Measurements from ENCODE around the gene CLBA1.
A peak's percentile ranks its signal among the peaks of the same experiment; 100 is the strongest.
"Not testable (repeated sequence)": the region's sequence is repeated elsewhere in the genome, so short reads cannot be mapped to it uniquely, and the experiment has no call there.

CLBA1 gene

GRCh38 chr14:104985675-104986486 lies at the start of gene CLBA1:
Gene CLBA1, plus strand, starts transcription at chr14:104985788. Its CDS starts 644 bp downstream, at chr14:104986432.
- DNase-seq: peak; percentile 74

DNA sequence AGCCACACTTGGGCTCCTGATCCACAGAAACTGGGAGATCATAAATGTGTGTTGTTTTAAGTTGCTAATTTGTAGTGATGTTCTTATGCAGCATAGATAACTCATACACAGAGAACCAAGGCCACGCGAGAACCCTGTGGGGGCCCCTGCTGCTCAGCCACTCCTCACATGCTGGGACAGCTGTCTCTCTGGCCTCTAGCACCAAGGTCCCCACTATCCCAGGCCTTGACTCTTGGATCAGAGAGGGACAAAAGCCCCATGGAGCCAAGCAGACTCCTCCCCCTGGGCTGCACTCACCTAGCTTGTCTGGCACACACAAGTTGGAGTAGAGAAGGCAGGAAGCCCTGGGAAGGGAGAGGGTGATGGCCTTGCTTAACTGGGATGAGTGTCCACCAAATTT lies 49.6 kb upstream of the CLBA1 start:
- no peak for DNase-seq

DNA sequence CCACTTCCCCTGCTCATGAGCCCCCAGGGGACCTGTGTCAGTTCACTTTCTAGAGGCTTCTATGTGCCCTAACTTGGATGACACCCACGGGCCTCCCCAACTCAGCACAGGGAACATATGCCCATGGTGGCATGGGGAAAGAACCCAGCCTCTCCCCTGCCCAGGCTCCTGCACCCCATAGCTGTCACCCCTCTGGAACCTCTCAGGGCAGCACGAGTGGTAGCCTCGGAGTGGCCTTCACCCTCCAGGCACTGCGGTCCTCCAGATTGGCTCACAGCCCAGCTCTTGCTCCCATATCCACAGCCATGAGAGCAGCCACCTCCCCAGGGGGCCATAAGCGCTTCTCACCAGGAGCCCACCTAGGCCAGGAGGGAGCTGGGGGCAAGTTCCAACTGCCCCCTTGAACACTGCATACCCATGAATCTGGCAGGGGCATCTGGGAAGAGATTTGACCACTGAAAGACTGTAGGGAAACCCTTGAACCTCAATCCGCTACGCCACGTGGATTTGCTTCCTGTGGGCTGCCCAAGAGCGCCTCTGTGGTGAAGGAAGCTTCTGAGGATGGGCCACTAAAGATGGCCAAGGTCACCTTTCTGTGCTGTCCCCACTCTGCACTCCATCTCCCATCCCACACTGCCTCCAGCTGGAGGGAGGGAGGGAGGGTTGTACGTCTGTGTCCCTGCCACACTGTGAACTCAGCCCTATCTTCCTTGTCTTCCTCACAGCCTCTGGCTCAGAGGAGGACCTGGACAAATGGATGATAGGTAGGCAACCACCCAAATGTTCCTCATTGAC lies 49.0 kb upstream of the CLBA1 start:
- no peak for DNase-seq

DNA sequence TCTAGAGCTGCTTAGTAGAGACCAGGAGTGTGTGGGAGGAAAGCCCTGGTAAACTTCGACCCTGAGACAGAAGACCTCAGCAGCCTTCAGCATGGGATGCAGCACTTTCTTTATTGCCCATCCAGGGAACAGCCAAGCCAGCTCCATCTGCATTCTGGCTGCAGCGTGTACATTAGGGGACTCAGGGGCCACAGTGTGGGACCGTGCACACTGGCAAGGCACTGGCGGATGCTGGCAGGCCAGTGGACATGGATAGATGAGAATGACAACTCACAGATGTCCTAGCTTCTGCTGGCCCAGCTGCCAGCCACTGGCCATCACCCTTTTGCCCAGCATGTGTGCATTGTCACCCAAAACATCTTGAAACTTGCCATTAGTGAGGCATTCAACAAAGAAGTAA lies 48.4 kb upstream of the CLBA1 start:
- DNase-seq: no peak

GRCh38 chr14:104937694-104938365 lies 47.8 kb upstream of the CLBA1 start:
- no peak for DNase-seq

DNA sequence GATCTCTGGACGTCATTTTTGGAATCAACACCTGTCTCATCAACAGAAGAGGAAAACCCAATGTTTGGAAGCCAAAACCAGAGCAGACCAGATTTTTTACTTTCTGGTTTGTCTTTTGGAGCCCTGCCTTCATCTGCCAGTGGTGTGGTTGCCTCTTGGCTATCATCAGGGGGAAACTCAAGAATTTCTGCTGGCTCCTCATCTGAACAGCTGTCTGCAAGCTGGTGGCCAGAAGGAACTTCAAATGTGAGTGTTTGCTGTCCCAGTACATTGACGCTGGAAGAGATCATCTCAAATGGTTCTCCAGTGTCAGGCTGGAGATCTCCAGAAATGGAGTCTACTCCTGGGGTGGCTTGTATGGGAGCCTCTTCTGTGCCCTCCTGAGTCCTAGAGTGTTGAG lies 47.2 kb upstream of the CLBA1 start:
- DNase-seq: no peak

DNA sequence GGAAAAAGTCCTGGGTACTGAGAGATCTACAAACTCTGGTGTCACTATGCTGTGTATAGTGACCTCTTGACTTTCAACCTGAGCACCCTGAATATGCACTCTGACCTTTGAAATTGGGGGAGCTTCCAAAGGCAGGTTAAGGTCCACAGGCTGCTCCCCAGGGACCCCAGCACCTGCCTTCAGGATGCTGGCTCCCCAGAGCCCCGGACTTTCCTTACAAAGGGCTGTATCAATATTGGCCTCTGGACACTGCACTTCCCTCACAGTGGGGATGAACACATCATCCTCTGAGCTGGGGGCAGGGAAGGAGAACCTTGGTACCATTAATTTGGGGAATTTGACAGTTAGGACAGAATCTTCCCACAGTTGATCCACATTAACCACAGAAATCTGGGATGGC lies 46.6 kb upstream of the CLBA1 start:
- DNase-seq: no peak

DNA sequence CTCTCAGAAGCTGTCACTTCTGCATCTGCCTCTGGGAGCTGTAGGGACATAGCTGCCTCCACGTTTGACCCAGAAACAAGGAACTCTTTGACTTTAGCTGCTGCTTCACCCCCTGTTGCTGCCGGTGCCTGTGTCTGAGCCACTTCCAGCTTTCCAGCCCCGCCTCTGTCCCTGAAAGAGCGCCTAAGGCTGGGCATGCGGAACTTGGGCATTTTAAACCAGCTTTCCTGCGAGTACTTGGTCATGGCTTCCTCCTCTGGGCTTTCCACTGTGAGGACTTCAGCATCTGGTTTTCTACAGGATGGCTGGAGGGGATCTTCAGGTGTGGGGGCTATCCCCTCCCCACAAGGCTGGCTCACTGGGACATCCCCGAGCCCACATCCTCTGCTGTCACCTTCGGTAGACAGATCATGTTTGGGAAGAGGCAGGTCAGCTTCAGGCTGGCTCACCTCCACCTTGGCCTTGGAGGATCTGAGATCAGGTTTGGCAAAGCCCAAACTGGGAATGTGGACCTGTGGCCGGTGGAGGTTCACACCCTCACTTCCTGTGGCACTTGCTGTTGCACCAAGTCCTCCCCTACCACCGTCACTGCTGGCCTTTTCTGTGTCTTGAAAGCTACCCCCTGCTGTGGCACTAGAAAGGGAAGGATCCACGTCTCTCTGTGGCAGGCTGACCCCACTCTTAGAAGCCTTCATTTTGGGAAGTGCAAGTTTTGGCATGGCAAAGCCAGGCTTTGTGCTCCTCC lies 45.8 kb upstream of the CLBA1 start:
- no peak for DNase-seq

DNA sequence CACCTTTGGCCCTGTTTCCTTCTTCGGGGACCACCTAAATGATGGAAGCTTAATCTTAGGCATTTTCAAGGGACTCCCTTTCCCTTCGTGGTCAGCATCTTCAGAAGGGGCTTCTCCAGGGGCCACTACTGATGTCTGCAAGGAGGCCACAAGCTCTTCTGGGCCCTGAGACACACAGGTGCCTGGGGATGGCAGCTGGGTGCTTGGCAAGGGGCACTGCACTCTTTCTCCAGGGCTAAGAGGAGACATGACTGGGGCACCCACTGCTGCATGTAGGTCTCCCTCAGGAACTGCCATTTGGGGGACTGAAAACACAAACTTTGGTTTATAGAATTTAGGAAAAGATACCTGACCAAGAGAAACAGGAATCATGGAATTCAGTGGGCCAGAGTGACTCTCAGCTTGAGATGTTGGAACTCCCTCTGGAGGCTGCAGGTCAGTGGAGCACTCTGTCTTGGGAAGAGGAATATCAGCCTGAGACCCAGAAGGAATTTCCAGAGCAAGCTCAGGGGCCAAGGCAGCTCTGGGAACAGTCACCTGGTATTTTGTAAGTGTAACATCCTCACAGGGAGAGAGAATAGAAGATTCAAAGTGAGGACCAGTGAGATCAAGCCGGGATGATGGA lies 45.0 kb upstream of the CLBA1 start:
- DNase-seq: no peak

DNA sequence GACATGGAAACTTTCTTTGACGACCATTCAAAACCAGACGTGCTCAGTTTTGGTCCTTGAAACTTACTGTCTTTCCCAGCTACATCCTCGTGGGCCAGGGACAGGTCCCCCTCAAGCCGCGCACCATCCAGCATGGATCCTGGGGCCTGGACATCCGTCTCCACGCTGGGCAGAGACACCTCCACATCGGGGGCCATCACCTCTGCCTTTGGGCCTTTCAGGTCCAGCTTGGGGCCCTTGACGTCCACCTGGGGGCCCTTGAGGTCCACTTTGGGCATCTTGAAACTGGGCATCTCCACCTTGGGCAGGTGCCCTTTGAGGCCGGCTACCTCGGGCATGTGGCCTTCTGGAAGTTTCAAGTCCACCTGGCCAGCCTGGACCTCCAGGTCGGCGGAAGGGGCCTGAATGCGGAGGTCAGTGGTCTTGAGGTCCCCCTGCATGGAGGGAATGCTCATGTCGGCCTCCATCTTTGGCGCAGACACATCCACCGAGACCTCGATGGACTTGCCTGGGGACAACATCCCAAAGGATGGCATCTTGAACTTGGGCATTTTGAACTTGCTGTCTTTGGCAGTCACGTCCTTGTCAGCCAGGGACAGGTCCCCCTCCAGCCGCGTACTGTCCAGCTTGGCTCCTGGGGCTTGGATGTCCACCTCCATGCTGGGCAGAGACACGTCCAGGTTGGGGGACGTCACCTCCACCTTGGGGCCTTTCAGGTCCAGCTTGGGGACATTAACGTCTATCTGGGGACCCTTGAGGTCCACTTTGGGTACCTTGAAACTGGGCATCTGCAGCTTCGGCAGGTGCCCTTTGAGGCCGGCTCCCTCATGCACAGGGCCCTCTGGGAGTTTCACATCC lies 43.9 kb upstream of the CLBA1 start:
- no peak for DNase-seq

DNA sequence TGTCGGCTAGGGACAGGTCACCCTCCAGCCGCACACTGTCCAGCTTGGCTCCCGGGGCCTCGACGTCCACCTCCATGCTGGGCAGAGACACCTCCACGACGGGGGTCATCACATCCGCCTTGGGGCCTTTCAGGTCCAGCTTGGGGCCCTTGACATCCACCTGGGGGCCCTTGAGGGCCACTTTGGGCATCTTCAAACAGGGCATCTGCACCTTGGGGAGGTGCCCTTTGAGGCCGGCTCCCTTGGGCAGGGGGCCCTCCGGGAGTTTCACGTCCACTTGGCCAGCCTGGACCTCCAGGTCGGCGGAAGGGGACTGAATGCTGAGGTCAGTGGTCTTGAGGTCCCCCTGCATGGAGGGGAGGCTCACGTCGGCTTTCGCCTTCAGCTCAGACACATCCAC lies 43.0 kb upstream of the CLBA1 start:
- DNase-seq: no peak

DNA sequence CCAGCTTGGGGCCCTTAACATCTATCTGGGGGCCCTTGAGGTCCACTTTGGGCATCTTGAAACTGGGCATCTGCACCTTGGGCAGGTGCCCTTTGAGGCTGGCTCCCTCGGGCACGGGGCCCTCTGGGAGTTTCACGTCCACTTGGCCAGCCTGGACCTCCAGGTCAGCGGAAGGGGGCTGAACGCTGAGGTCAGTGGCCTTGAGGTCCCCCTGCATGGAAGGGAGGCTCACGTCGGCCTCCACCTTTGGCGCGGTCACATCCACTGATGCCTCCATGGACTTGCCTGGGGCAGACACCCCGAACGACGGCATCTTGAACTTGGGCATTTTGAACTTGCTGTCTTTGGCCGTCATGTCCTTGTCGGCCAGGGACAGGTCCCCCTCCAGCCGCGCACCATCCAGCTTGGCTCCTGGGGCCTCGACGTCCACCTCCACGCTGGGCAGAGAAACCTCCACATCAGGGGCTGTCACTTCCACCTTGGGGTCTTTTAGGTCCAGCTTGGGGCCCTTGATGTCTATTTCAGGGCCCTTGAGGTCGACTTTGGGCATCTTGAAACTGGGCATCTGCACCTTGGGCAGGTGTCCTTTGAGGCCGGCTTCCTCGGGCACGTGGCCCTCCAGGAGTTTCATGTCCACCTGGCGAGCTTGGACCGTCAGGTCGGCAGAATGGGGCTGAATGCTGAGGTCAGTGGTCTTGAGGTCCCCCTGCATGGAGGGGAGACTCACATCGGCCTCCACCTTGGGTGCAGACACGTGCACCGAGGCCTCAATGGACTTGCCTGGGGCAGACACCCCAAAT lies 42.2 kb upstream of the CLBA1 start:
- not testable (repeated sequence) for DNase-seq

DNA sequence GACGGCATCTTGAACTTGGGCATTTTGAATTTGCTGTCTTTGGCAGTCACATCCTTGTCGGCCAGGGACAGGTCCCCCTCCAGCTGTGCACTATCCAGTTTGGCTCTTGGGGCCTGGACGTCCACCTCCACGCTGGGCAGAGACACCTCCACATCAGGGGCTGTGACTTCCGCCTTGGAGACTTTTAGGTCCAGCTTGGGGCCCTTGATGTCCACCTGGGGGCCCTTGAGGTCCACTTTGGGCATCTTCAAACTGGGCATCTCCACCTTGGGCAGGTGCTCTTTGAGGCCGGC lies 41.6 kb upstream of the CLBA1 start:
- DNase-seq: not testable (repeated sequence)

DNA sequence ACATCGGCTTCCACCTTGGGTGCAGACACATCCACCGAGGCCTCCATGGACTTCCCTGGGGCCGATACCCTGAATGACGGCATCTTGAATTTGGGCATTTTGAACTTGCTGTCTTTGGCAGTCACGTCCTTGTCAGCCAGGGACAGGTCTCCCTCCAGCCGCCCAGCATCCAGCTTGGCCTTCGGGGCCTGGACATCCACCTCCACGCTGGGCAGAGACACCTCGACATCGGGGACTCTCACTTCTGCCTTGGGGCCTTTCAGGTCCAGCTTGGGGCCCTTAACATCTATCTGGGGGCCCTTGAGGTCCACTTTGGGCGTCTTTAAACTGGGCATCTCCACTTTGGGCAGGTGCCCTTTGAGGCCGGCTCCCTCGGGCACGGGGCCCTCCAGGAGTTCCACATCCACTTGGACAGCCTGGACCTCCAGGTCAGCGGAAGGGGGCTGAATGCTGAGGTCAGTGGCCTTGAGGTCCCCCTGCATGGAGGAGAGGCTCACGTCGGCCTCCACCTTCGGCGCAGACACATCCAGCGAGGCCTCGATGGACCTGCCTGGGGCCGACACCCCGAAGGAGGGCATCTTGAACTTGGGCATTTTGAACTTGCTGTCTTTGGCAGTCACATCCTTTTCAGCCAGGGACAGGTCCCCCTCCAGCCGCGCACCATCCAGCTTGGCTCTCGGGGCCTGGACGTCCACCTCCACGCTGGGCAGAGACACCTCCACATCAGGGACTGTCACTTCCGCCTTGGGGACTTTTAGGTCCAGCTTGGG lies 41.0 kb upstream of the CLBA1 start:
- not testable (repeated sequence) for DNase-seq

- not testable (repeated sequence) for DNase-seq
These were observed 40.3 kb upstream of the CLBA1 start for GRCh38 chr14:104945266-104945665.

- DNase-seq: not testable (repeated sequence)
These were observed 39.3 kb upstream of the CLBA1 start for GRCh38 chr14:104945986-104946965.

DNA sequence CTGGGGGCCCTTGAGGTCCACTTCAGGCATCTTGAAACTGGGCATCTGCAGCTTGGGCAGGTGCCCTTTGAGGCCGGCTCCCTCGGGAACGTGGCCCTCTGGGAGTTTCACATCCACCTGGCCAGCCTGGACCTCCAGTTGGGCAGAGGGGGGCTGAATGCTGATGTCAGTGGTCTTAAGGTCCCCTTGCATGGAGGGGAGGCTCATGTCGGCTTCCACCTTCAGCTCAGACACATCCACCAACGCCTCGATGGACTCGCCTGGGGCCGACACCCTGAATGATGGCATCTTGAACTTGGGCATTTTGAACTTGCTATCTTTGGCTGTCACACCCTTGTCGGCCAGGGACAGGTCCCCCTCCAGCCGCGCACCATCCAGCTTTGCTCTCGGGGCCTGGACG lies 38.4 kb upstream of the CLBA1 start:
- not testable (repeated sequence) for DNase-seq

DNA sequence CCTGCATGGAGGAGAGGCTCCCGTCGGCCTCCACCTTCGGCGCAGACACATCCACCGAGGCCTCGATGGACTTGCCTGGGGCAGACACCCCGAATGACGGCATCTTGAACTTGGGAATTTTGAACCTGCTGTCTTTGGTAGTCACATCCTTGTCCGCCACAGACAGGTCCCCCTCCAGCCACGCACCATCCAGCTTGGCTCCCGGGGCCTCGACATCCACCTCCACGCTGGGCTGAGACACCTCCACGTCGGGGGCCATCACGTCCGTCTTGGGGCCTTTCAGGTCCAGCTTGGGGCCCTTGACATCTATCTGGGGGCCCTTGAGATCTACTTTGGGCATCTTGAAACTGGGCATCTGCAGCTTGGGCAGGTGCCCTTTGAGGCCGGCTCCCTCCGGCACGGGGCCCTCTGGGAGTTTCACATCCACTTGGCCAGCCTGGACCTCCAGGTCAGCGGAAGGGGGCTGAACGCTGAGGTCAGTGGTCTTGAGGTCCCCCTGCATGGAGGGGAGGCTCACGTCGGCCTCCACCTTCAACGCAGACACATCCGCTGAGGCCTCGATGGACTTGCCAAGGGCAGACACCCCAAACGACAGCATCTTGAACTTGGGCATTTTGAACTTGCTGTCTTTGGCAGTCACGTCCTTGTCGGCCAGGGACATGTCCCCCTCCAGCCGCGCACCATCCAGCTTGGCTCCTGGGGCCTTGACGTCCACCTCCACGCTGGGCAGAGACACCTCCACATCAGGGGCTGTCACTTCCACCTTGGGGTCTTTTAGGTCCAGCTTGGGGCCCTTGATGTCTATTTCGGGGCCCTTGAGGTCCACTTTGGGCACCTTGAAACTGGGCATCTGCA lies 37.5 kb upstream of the CLBA1 start:
- DNase-seq: not testable (repeated sequence)

Measured in NCI-H1092 treated with DMSO at 0.1 percent for 48 hours (cell line).